GM18951 (cell line): ENCODE data around the gene KIF26A.

ENCODE experiments used
- POLR2A ChIP-seq: IDR thresholded peaks from 4 replicates; pipeline ENCODE4 v1.6.1; 2011; ENCODE audit warnings: mild to moderate bottlenecking; ENCODE audit not compliant: insufficient read length, insufficient read depth; ENCODE audit errors: extremely low read depth
- in situ Hi-C: fragments of 300-500 bp; cut with MboI; formaldehyde crosslinking; loops from one replicate; pipeline ENCODE4 v1.12.0; 2022; ENCODE audit warnings: low sequenced_read_pairs, mixed read lengths, inconsistent platforms; ENCODE audit not compliant: unreplicated experiment

KIF26A gene

GRCh38 chr14:104214431-104215218, 76.2 kb downstream of the KIF26A start:
- TF ChIP-seq POLR2A = no peak
- in situ Hi-C loops = no loop called here

GRCh38 chr14:104215706-104216334, 77.4 kb downstream of the KIF26A start:
- in situ Hi-C loops = no loop called here
- TF ChIP-seq POLR2A = no peak

GRCh38 chr14:104216457-104216856, 78.1 kb downstream of the KIF26A start:
- no peak for TF ChIP-seq POLR2A
- in situ Hi-C loops = no loop called here

- TF ChIP-seq POLR2A = no peak
- in situ Hi-C loops = no loop called here
Measured at GRCh38 chr14:104217486-104218360, 79.3 kb downstream of the KIF26A start.

- in situ Hi-C loops = no loop called here
- TF ChIP-seq POLR2A = no peak
Measured at GRCh38 chr14:104218361-104219180, 80.2 kb downstream of the KIF26A start.

- in situ Hi-C loops = no loop called here
Measured at GRCh38 chr14:104219731-104220214, 81.4 kb downstream of the KIF26A start.

GRCh38 chr14:104220215-104221070, 82.1 kb downstream of the KIF26A start:
- TF ChIP-seq POLR2A = no peak
- in situ Hi-C loops = no loop called here

More at GRCh38 chr14:104219731-104220214, 81.4 kb downstream of the KIF26A start:
- TF ChIP-seq POLR2A = no peak

GRCh38 chr14:104221071-104221625, 82.8 kb downstream of the KIF26A start:
- in situ Hi-C loops = no loop called here
- TF ChIP-seq POLR2A = no peak

- no peak for TF ChIP-seq POLR2A
- in situ Hi-C loops = no loop called here
Measured at GRCh38 chr14:104221636-104222369, 83.4 kb downstream of the KIF26A start.

GRCh38 chr14:104222396-104223036, 84.1 kb downstream of the KIF26A start:
- no peak for TF ChIP-seq POLR2A
- in situ Hi-C loops = no loop called here
